Right ventricle myocardium inferior (tissue), 1 donor: ENCODE results near the gene NQO1. TPM values are rescaled to one million over a fixed set of nuclear protein-coding genes. Genes with fewer than 3 reads are reported as not detected.
"Not testable (repeated sequence)": the region's sequence is repeated elsewhere in the genome, so short reads cannot be mapped to it uniquely, and the experiment has no call there.

Experiments
- ATAC-seq: fragments of 200-7000 bp; cut with Tn5 transposase; one replicate; pipeline ENCODE4 v1.9.1; 2020; ENCODE audit warnings: mild to moderate bottlenecking, moderate library complexity
- DNase-seq: peaks from one replicate; pipeline ENCODE4 v3.0.0; 2021; ENCODE audit errors: missing footprints
- intact Hi-C: fragments of 100-400 bp; cut with DNase I; formaldehyde crosslinking; loops from one replicate; pipeline ENCODE4 v1.11.0; 2022
- total RNA-seq: library from RNA; stranded (reverse); fragmentation: NEBNext Ultra II Directional; extraction: Animal tissue kit (Norgen Biotek cat#: 25700); gene quantifications from one replicate; pipeline ENCODE4 v1.2.1, GENCODE V29; 2021
- donor health status: DM: no; HTN: yes; CAD: no; lungs with severe emphysema.

NQO1 gene
- total RNA-seq, 1 donor from 2014 or later = 48.0 TPM

DNA sequence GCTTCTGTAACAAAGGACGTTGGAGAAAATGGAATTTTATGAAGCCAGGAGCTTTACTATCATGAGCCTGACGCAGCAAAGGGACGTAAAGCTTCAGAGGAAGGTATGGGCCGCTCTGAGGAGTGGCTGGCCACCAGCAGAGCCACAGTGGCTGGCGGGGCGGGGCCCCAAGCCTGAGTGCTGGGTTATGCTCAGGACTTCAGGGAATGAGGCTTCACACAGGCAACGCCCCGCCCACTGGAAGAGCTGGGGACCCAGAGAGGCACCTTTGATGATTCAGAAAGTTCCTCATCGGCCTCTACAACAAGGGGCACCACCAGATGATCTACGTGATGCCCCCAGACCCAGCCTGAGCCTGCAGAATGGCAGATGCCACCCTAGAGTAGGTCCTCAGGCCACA, 19.6 kb upstream of the NQO1 start:
- no peak for ATAC-seq
- intact Hi-C loops = no loop called here

DNA sequence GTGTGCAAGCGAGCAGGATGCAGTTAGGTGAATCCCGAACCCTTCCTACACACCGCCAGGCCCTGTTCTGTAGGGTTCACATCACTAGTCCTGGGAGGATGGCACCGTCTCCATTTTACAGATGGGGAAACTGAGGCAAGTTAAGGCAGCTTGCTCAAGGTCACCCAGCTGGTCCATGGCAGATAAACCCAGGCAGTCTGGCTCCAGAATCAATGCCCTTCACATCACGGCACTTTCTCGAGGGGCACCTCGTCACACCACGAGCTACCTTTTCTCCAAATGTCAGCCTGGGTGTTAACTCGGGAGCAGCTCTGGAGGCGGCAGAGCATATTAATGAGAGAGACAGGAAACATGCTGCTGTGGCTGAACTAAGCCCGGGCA, 18.9 kb upstream of the NQO1 start:
- intact Hi-C loops = no loop called here
- no peak for DNase-seq
- ATAC-seq = no peak

More for the DNA sequence above, 19.6 kb upstream of the NQO1 start:
- no peak for DNase-seq

DNA sequence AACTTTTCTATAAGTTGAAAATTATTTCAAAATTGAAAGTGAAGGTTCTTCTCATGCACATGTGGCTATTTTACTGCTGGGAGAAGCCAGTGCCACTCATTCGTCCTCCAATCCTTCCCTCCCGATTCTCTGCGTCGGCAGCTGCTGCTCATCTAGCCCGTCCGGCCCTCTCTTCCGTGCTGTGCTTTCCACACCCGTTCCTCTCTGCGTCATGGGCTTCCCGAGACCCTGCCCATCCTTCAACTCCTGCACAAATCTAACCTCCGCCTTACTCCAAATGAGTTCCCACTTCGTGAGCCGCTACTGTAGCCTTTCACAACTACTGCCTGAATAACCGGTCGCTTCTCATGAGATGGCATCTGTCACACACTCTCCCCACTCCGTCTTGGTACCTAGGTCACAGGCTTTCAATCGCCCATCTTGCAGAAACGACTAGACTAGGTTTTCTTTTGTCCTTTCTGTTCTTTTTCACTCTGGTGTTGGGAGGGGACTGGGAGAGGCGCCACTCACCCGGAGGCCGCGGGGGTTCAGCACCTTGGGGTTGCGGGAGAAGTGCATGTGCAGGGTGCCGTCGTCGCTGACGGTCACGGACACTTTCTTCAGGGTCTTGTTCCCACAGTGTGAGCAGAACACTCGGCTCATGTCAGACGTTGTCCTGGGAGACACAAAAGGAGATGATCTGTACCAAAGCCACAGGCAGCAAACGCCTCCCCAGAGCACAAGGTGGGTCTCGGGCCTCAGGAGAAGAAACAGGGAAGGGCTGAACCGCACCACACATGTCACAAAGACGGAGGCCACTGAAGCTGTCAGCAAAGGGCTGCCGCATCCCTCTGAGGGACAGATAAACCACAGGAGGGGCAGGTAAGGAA, 18.2 kb upstream of the NQO1 start:
- intact Hi-C loops = no loop called here
- ATAC-seq (no peak), DNase-seq (no peak)

DNA sequence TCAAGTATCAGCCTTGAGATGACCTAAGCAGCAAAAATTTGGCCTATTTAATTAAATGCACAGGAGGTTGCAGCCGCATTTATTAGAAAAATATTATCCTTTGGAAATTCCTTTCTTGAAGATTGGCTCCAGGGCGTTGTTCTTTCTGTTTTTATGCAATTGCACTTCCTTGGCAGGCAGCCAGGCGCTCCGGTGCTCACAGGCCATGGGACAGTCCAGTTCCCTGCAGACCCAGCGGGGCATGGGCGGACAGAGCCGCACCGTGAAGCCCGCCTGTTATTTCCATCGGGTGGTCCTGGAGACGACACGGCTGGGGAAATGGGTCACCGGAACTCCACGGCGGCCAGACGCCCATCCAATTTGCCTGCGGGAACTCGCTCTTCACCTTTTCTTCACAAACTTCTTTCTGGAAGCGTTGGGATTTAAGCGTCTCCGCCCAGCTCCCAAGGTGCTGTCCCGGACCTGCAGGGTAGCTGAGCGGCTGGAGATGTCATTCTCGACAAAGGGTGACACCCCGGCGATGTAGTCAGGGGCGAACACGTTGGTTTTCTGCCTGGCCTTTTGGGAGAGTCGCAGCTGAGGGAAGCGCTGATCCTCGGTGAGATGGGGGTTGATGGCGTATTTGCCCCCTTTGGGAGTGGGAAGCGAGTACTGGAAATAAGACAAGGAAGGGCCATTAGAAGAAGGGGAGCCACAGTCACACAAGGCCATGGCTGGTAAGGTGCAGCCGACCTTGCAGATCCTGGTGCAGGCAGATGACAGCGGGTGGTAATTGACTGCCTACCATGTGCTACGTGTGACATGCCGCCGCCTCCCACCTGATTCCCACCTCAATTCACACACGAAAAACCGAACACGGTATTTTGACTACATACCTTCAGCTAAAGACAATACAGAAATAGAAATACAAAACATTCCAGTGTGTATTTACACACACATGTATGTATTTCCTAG, 15.9 kb upstream of the NQO1 start:
- ATAC-seq = peak; percentile 28
- intact Hi-C loops = no loop called here
- peak; percentile 89 for DNase-seq

DNA sequence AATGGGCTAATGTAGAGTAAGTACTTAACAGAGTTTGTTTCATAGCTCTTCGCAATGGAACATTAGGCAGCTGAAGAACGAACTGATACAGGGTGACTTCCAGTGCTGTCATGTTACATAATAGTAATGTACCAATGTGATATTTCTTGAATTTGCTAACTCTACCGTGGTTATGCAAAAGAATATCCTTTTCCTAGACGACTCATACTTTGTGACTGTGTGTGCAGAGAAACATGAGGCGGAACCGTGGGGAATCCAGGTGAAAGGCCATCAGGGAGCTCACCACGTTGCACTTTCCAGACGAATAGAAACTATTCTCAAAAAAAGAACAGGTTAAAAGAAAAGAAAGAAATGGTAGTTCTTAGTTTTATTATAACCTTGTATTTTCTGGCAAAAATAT, 15.2 kb upstream of the NQO1 start:
- no peak for DNase-seq
- ATAC-seq = no peak
- intact Hi-C loops = no loop called here

DNA sequence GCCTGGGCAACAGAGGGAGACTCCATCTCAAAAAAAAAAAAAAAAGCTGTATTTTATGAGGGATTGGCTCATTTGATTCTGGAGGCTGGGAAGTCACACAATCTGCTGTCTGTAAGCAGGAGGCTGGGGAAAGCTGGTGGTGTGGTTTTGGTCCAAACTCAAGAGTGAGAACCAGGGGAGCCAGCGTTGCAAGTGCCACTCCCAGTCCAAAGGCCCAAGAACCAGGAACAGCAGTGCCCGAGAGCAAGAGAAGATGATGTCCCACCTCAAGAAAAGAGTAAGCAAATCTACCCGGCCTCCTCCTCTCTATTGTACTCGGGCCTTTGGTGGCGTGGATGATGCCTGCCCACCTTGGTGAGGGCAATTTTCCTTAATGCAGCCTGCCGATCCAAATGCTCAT, 5.7 kb upstream of the NQO1 start:
- ATAC-seq (no peak), DNase-seq (no peak)
- intact Hi-C loops = no loop called here

DNA sequence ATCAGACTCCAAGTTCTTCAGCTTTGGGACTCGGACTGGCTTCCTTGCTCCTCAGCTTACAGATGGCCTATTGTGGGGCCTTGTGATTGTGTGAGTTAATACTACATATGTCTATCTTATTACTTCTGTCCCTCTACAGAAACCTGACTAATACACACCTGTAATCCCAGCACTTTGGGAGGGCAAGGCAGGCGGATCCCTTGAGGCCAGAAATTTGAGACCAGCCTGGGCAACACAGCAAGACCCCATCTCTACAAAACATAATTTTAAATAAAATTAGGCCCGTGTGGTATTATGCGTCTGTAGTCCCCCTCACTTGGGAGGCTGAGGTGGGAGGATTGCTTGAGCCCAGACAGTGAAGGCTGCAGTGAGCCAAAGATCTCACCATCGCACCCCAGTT, 4.9 kb upstream of the NQO1 start:
- intact Hi-C loops, DNase-seq, ATAC-seq: not testable (repeated sequence)

DNA sequence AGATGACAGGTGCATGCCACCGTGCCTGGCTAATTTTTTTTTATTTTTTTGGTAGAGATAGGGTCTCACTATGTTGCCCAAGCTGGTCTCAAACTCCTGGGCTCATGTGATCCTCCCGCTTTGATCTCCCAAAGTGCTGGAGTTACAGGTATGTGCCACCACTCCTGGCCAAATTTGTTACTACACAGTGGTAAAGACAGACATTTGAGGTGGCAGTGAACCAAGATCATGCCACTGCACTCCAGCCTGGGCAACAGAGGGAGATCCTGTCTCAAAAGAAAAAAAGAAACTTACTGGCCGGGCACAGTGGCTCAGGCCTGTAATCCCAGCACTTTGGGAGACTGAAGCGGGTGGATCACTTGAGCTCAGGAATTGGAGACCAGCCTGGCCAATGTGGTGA, 2.7 kb upstream of the NQO1 start:
- intact Hi-C loops, DNase-seq: not testable (repeated sequence)

DNA sequence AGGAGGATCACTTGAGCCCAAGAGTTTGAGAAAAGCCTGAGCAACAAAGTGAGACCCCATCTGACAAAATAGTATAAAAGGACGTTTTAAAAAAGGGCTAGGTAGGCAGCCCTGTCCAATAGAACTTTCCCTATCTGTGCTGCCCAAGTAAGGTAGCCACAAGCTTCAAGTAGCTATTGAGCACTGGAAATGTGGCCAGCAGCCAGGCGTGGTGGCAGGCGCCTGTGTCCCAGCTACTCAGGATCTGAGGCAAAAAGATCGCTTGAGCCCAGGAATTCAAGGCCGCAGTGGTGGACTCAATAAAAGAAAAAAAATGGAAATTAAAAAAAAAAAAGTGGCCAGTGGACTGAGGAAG, 1.5 kb upstream of the NQO1 start:
- ATAC-seq (no peak), DNase-seq (no peak)
- intact Hi-C loops = no loop called here

More for the DNA sequence above, 2.7 kb upstream of the NQO1 start:
- ATAC-seq = not testable (repeated sequence)

DNA sequence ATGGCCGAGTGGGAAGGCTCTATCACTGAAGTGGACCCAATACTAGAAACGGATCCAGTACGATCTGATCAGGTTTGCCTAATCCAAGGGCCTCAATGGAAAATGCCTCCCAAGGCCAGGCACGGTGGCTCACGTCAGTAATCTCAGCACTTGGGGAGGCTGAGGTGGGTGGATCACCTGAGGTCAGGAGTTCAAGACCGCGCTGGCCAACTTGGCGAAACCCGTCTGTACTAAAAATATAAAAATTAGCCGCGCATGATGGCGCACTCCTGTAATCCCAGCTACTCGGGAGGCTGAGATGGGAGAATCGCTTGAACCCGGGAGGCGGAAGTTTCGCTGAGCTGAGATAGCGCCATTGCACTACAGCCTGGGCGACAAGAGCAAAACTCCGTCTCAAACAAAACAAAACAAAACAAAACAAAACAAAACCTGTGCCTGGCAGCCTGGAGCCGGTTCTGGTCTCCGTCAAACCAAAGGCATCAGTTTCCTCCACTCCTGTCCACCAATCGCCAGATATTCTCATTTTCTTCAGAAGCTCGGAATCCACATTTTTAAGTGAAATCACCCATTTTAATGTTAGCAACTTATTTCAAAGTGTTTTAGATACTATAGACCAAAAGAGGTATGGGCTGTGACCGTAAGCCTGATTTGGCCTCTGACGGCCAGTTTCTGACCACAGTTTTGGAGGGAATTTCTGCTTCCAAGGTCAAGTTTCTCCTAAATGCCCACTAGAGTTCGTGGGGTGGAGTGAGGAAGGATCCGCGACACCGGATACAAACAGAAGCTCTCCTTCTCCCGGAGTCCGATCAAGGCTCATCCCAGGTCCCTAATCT, 664 bp downstream of the NQO1 start:
- ATAC-seq (no peak), DNase-seq (no peak)
- intact Hi-C loops = no loop called here

DNA sequence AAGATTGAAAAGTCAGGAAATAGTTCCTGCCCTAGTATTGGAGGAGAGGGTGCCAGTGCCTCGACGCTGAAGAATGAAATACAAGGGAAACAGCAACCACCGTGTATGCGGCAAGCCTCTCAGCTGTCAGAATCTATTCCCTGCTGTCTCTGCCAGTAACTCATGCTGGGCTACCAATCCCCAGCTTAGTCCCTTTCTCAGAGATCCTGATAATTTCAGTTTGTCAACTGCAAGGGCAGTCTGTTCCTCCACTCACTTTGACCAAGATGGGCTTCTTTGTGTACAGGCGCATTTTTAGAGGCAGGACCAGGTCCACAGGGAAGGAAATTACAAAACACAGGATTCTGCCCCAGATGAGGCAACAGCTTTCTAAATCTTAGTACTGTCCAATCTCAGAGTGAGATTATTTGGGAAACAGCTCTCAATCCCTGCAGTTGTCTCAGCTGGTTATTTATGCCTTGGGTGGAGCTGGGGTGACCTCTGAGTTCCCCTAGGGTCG, 1.3 kb downstream of the NQO1 start:
- DNase-seq (no peak), ATAC-seq (peak; percentile 8)
- intact Hi-C loops = no loop called here

DNA sequence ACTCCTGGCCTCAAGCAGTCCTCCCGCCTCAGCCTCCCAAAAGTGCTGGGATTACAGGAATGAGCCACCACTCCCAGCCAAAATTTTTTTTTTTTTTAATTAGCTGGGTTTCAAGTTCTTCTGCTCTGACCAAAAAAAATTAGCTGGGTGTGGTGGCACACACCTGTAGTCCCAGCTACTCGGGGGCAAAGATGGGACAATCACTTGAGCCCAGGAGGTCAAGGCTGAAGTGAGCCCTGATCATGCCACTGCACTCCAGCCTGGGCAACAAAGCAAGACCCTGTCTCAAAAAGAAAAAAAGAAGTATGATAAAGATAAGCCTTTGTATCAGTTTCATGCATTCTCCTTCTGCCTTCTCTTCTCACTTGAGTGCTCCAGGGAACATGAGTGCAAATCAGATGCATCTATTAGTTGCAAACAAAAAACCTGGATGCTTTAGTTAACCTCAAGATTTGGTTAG, 1.9 kb downstream of the NQO1 start:
- DNase-seq = no peak
- intact Hi-C loops = no loop called here
- no peak for ATAC-seq

DNA sequence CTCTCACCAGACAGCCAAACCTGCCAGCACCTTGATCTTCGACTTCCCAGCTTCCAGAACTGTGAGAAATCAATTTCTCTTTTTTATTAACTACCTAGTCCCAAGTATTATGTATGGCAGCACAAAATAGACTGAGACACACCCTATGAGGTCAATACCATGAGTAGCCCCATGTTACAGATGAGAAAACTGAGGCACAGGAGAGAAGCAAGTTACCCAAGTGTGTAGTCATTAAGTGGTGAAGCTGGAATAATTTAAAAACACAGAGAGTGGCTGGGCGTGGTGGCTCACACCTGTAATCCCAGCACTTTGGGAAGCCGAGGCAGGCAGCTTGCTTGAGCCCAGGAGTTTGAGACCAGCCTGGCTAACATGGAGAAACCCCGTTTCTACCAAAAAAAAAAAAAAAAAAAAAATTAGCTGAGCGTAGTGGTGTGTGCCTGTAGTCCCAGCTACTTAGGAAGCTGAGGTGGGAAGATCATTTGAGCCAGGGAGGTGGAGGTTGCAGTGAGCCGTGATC, 4.9 kb downstream of the NQO1 start:
- DNase-seq = no peak
- intact Hi-C loops = no loop called here
- no peak for ATAC-seq

DNA sequence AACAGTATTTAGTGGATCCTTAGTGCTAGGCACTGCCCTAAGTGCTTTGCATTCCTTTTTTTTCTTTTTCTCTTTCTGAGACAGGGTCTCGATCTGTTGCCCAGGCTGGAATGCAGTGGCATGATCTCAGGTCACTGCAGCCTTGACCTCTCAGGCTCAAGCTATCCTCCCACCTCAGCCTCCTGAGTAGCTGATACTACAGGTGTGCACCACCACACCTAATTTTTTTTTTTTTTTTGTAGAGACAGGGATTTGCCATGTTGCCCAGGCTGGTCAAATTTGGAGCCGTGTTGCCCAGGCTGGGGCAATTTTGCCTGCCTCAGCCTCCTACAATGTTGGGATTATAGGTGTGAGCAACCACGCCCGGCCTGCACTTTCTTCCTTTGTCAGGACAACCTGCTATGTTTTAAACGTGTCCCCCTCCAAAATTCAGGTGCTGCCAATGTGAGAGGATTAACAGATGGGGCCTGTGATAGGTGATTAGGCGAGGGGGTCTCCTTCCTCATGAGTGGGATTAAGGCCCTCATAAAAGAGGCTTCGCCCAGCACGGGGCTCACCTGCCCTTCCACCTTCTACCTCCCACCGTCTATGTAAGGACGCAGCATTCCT, 5.4 kb downstream of the NQO1 start:
- intact Hi-C loops = no loop called here
- ATAC-seq (no peak), DNase-seq (no peak)

DNA sequence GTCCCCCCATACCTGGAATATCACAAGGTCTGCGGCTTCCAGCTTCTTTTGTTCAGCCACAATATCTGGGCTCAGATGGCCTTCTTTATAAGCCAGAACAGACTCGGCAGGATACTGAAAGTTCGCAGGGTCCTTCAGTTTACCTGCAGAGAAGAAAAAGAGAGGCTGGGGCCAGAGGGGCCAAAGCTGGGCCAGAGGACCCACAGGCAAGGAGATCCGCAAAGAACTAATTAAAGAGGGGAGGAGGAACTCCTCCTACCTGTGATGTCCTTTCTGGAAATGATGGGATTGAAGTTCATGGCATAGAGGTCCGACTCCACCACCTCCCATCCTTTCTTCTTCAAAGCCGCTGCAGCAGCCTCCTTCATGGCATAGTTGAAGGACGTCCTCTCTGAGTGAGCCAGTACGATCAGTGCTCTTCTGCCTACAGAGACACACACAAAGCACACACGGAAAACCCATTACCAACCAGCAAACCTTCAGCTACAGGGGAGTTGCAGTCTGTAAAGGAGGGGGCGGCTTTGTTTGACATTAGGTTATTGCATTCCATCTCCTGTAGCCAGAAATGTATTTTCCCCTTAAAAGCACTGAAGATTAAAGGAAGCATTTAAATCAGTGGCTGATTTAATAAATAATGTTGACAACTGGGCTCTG, 8.1 kb downstream of the NQO1 start:
- DNase-seq (no peak), ATAC-seq (no peak)
- intact Hi-C loops = no loop called here

DNA sequence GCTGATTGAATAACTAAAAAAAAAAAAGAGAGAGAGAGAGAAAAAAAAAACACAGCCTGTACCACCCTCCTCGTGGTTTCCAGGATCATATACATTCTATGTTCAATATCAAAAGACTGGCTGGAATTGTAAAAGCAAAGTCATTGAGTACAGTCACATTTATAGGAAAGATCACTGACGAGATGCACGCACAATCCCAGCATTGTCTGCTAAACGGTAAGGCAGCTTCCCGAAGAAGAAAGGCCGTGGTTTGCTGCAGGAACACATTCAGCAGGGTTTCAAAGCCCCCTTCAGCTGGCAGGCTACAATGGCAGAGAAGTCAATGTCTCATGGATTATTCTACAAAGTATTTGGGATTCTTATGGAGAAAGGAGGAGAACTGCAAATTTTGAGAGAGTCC, 9.3 kb downstream of the NQO1 start:
- intact Hi-C loops = no loop called here
- ATAC-seq (no peak), DNase-seq (no peak)

DNA sequence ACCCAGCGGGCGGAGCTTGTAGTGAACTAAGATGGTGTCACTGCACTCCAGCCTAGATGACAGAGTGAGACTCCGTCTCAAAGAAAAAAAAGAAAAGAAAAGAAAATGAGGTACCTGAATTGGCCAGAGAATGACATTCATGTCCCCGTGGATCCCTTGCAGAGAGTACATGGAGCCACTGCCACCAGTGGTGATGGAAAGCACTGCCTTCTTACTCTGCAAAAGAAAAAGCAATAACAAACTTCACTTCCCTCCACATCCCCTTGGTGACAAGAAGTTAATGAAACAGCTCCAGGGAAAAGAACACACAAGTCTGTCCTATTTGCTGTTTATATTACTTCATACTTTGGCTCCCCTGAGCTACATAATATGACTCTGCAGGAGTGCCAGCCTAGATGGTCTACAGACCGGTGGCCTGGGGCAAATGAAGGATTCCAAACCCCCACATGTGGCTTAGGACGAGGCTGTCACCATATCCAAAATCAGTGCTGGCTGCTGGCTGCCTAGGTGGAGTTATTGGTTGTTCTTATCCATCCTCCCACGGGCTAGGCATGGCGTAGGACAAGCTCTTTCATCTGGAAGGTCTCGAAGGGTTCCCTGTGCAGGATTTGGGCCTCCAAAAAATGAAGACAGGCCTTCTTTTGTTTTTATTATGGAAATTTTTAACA, 13.3 kb downstream of the NQO1 start:
- ATAC-seq (no peak), DNase-seq (no peak)
- intact Hi-C loops = no loop called here
